Neuronal stem cell (in vitro differentiated cells): ENCODE measurements around the gene CMKLR1.

Source experiments
- DNase-seq: peaks from one replicate; pipeline ENCODE4 v3.0.0-alpha.2; 2013; ENCODE audit warnings: low spot score
- H2AFZ ChIP-seq: one replicate; pipeline ENCODE4 v1.6.1; 2013; ENCODE audit warnings: mild to moderate bottlenecking, low read length, inconsistent platforms
- H2AK5ac ChIP-seq: 2 replicates; pipeline ENCODE4 v1.6.1; 2013; ENCODE audit warnings: low read depth, mild to moderate bottlenecking, inconsistent platforms, low read length, moderate library complexity, mixed read lengths
- H2BK120ac ChIP-seq: 2 replicates; pipeline ENCODE4 v1.6.1; 2013; ENCODE audit warnings: low read depth, mild to moderate bottlenecking, inconsistent platforms, low read length, moderate library complexity, mixed read lengths
- H2BK12ac ChIP-seq: one replicate; pipeline ENCODE4 v1.6.1; 2013; ENCODE audit warnings: low read length, inconsistent platforms
- H2BK15ac ChIP-seq: 2 replicates; pipeline ENCODE4 v1.6.1; 2013; ENCODE audit warnings: mild to moderate bottlenecking, low read length, inconsistent platforms, mixed read lengths
- H2BK5ac ChIP-seq: one replicate; pipeline ENCODE4 v1.6.1; 2013; ENCODE audit warnings: inconsistent platforms, mild to moderate bottlenecking, low read length, moderate library complexity
- H3K14ac ChIP-seq: one replicate; pipeline ENCODE4 v1.6.1; 2013; ENCODE audit warnings: low read length, inconsistent platforms
- H3K18ac ChIP-seq: 2 replicates; pipeline ENCODE4 v1.6.1; 2013; ENCODE audit warnings: low read length, inconsistent platforms
- H3K23ac ChIP-seq: 2 replicates; pipeline ENCODE4 v1.6.1; 2013; ENCODE audit warnings: low read depth, mild to moderate bottlenecking, mixed read lengths, low read length, inconsistent platforms; ENCODE audit not compliant: poor library complexity
- H3K27ac ChIP-seq: replicated peaks from 3 replicates; pipeline ENCODE4 v1.5.1; 2013; ENCODE audit warnings: low read length, inconsistent platforms
- H3K27me3 ChIP-seq, 3 experiments: 2 replicates each; pipeline ENCODE4 v1.6.1; 2013; ENCODE audit warnings: low read length in 3 of 3, mild to moderate bottlenecking in 2 of 3, inconsistent platforms in 1 of 3, low read depth in 1 of 3, mixed read lengths in 1 of 3, moderate library complexity in 1 of 3; ENCODE audit not compliant: control insufficient read depth in 3 of 3, insufficient read depth in 3 of 3
- H3K36me3 ChIP-seq, 2 donors: replicated peaks in 1 of 2; 2 replicates each; pipeline ENCODE4 v1.6.1; 2013; ENCODE audit warnings: low read length in 2 of 2; ENCODE audit not compliant: control insufficient read depth in 2 of 2, insufficient read depth in 2 of 2
- H3K4ac ChIP-seq: 2 replicates; pipeline ENCODE4 v1.6.1; 2013; ENCODE audit warnings: inconsistent platforms, mild to moderate bottlenecking, low read length, moderate library complexity
- H3K4me1 ChIP-seq, 2 donors: 1 replicate in 1 of 2; 2 replicates in 1 of 2; pipeline ENCODE4 v1.6.1; 2013; ENCODE audit warnings: low read length in 2 of 2, low read depth in 1 of 2; ENCODE audit not compliant: control insufficient read depth in 2 of 2, insufficient read depth in 1 of 2
- H3K4me2 ChIP-seq: one replicate; pipeline ENCODE4 v1.6.1; 2013; ENCODE audit warnings: mild to moderate bottlenecking, low read length, inconsistent platforms; ENCODE audit not compliant: insufficient read depth, poor library complexity, severe bottlenecking
- H3K4me3 ChIP-seq, 2 donors: 2 replicates each; pipeline ENCODE4 v1.5.1; 2013; ENCODE audit warnings: low read length in 2 of 2, mild to moderate bottlenecking in 2 of 2, inconsistent platforms in 1 of 2, moderate library complexity in 1 of 2
- H3K79me1 ChIP-seq: one replicate; pipeline ENCODE4 v1.6.1; 2013; ENCODE audit warnings: low read depth, mild to moderate bottlenecking, inconsistent platforms, low read length, moderate library complexity
- H3K9ac ChIP-seq: one replicate; pipeline ENCODE4 v1.6.1; 2013; ENCODE audit warnings: mild to moderate bottlenecking, low read depth, low read length, inconsistent platforms; ENCODE audit not compliant: poor library complexity
- H3K9me3 ChIP-seq, 2 donors: replicated peaks in 1 of 2; 2 replicates each; pipeline versions ENCODE3 to v1.6.1; 2013; ENCODE audit warnings: low read length in 2 of 2, mild to moderate bottlenecking in 2 of 2, inconsistent platforms in 1 of 2, low read depth in 1 of 2, mixed read lengths in 1 of 2, moderate library complexity in 1 of 2; ENCODE audit not compliant: control insufficient read depth in 2 of 2, insufficient read depth in 1 of 2
- H4K8ac ChIP-seq: one replicate; pipeline ENCODE4 v1.6.1; 2013; ENCODE audit warnings: low read depth, mild to moderate bottlenecking, inconsistent platforms, low read length, moderate library complexity
- H4K91ac ChIP-seq: one replicate; pipeline ENCODE4 v1.6.1; 2013; ENCODE audit warnings: low read length, low read depth, mild to moderate bottlenecking, inconsistent platforms; ENCODE audit not compliant: poor library complexity
- WGBS, 2 donors: extraction: QIAGEN DNeasy Blood & Tissue Kit; methylation state at CpG; one replicate each; pipeline ENCODE4 v1.1.7; 2013; ENCODE audit warnings: missing lambda C conversion rate in 2 of 2, mixed read lengths in 1 of 2; ENCODE audit not compliant: insufficient read length in 2 of 2, insufficient replicate concordance in 1 of 2; ENCODE audit errors: extremely low coverage in 2 of 2; 5-methylcytosine and 5-hydroxymethylcytosine counted together

The CMKLR1 gene

DNA sequence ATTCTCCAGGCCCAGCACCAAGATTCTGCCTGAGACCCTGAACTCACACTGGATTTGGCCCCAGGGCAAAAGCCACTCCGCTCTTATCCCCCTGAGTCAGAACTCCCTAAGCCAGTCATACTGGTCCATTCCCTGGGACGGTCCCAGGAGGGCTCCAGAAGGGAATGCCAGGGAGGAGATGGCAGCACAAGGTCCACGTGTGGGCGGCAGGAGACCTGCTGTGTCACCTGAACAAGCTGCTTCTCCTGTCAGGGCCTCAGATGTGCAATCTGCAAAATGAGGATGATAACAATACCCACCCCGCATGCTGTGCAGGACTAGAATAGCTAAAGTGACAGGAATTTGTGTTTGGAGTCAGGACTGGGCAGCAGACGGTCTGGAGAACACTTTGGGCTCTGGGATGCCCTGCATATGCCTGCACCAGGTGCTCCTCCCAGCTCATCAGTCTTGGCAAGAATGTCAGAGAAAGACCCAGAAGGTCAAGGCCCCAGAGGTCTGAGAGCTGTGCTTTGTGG, 40.3 kb downstream of the CMKLR1 start:
- Histone ChIP-seq H3K27ac (no peak overlapping the region), H2BK15ac (no peak overlapping the region), H3K79me1 (no peaks in the 10 kb centered on the region), H3K18ac (no peak overlapping the region), H3K36me3 (no peaks in the 10 kb centered on the region), H3K14ac (no peak overlapping the region), H2AK5ac (peak overlapping the region; percentile 12), H3K27me3 (peaks cover 0 to 15% (median 0%) of the 10 kb centered on the region in 3 experiments), H4K91ac (no peak overlapping the region), H3K9me3 (no peaks in the 10 kb centered on the region), H2BK120ac (no peak overlapping the region), H3K4ac (no peak overlapping the region), H4K8ac (no peak overlapping the region), H2BK12ac (no peak overlapping the region), H3K4me2 (no peak overlapping the region), H2AFZ (no peak overlapping the region), H3K4me1 (peaks cover 6 to 7% of the 10 kb centered on the region in 2 donors), H3K23ac (no peak overlapping the region), H2BK5ac (no peak overlapping the region), H3K9ac (no peak overlapping the region), H3K4me3 (no peak overlapping the region)
- WGBS, 2 donors, result no CpG with 5 or more reads among the region's 6 CpGs
- DNase-seq, result no peak

GRCh38 chr12:108297895-108298760, 41.0 kb downstream of the CMKLR1 start:
- peaks cover 3 to 7% of the 10 kb centered on the region in 2 donors for H3K4me1 ChIP-seq
- H3K79me1 ChIP-seq, result no peaks in the 10 kb centered on the region
- H2BK12ac ChIP-seq, result no peak overlapping the region
- peaks cover 0 to 14% (median 0%) of the 10 kb centered on the region in 3 experiments for H3K27me3 ChIP-seq
- H3K9ac ChIP-seq, result no peak overlapping the region
- no CpG with 5 or more reads among the region's 6 CpGs for WGBS, 2 donors
- no peak overlapping the region for H4K91ac ChIP-seq
- H2BK15ac ChIP-seq, result no peak overlapping the region
- H3K23ac ChIP-seq, result no peak overlapping the region
- no peak overlapping the region for H4K8ac ChIP-seq
- H3K4me2 ChIP-seq, result no peak overlapping the region
- DNase-seq, result no peak
- no peak overlapping the region for H3K4me3 ChIP-seq
- H2BK120ac ChIP-seq, result no peak overlapping the region
- no peaks in the 10 kb centered on the region for H3K36me3 ChIP-seq
- H2BK5ac ChIP-seq, result no peak overlapping the region
- H2AK5ac ChIP-seq, result no peak overlapping the region
- H2AFZ ChIP-seq, result no peak overlapping the region
- no peak overlapping the region for H3K14ac ChIP-seq
- H3K4ac ChIP-seq, result no peak overlapping the region
- H3K9me3 ChIP-seq, result no peaks in the 10 kb centered on the region
- no peak overlapping the region for H3K27ac ChIP-seq
- H3K18ac ChIP-seq, result no peak overlapping the region

DNA sequence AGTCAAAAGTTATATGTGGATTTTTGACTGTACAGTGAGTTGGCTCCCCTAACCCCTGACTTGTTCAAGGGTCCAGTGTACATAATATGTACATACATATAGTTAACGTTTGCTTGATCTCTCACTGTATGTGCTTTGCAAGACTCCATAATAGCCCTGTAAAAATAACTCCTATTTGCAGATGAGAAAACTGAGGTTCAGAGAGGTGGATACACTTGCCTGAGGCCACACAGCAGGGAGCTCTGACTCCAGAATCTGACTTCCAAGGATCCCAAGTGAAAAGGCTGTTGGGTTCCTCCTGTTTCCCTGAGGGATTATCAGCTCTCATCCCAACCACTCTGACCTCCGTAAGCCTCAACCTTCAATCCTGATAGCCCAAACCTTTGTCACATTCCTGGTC, 41.7 kb downstream of the CMKLR1 start:
- H4K8ac ChIP-seq, result no peak overlapping the region
- no peak overlapping the region for H3K23ac ChIP-seq
- H3K18ac ChIP-seq, result no peak overlapping the region
- peaks cover 0 to 14% (median 0%) of the 10 kb centered on the region in 3 experiments for H3K27me3 ChIP-seq
- H3K36me3 ChIP-seq, result no peaks in the 10 kb centered on the region
- H2AFZ ChIP-seq, result no peak overlapping the region
- H3K4me1 ChIP-seq, result peaks cover 0 to 7% of the 10 kb centered on the region in 2 donors
- no peak overlapping the region for H3K27ac ChIP-seq
- no peak overlapping the region for H2BK120ac ChIP-seq
- H3K9ac ChIP-seq, result no peak overlapping the region
- H2BK5ac ChIP-seq, result no peak overlapping the region
- H2BK12ac ChIP-seq, result no peak overlapping the region
- no CpG with 5 or more reads among the region's 2 CpGs for WGBS, 2 donors
- no peak overlapping the region for H4K91ac ChIP-seq
- H3K4me3 ChIP-seq, result no peak overlapping the region
- DNase-seq, result no peak
- H3K4me2 ChIP-seq, result no peak overlapping the region
- H2AK5ac ChIP-seq, result no peak overlapping the region
- no peak overlapping the region for H3K4ac ChIP-seq
- no peak overlapping the region for H2BK15ac ChIP-seq
- no peak overlapping the region for H3K14ac ChIP-seq
- H3K9me3 ChIP-seq, result no peaks in the 10 kb centered on the region
- H3K79me1 ChIP-seq, result no peaks in the 10 kb centered on the region

DNA sequence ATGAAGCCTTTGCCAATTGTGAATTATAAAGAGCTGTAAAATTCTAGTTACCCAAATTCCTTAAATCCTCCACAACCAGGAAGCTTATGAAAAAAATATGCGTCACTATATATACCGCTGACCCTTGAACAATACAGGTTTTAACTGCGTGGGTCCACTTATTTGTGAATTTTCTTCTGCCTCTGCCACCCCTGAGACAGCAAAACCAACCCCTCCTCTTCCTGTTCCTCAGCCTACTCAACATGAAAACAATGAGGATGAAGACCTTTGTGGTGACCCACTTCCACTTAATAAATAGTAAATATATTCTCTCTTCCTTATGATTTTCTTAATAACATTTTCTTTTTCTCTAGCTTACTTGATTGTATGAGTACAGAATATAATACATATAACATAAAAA, 42.2 kb downstream of the CMKLR1 start:
- Histone ChIP-seq H4K8ac (no peak overlapping the region), H2BK5ac (no peak overlapping the region), H2AFZ (no peak overlapping the region), H3K23ac (no peak overlapping the region), H3K36me3 (no peaks in the 10 kb centered on the region), H3K4me3 (no peak overlapping the region), H3K27me3 (peaks cover 0 to 14% (median 0%) of the 10 kb centered on the region in 3 experiments), H4K91ac (no peak overlapping the region), H2BK15ac (no peak overlapping the region), H3K9me3 (no peaks in the 10 kb centered on the region), H3K79me1 (no peaks in the 10 kb centered on the region), H3K4ac (no peak overlapping the region), H3K27ac (no peak overlapping the region), H3K4me2 (no peak overlapping the region), H2AK5ac (no peak overlapping the region), H3K18ac (no peak overlapping the region), H3K4me1 (peaks cover 0 to 7% of the 10 kb centered on the region in 2 donors), H2BK120ac (no peak overlapping the region), H3K9ac (no peak overlapping the region), H2BK12ac (no peak overlapping the region), H3K14ac (no peak overlapping the region)
- no peak for DNase-seq
- no CpG with 5 or more reads among the region's 3 CpGs for WGBS, 2 donors
